HT-29 (cell line): Measurements from ENCODE around the gene KCNC1. TPM values are rescaled to one million over a fixed set of nuclear protein-coding genes. Genes with fewer than 3 reads are reported as not detected.
A peak's percentile ranks its signal among the peaks of the same experiment; 100 is the strongest.

Experiments used
- DNase-seq: peaks from one replicate; pipeline ENCODE4 v3.0.0-alpha.2; 2015; ENCODE audit warnings: low spot score
- total RNA-seq: library from RNA; depleted of rRNA; stranded (reverse); fragments of >200 nt; shearing (Covaris generic); gene quantifications from 2 replicates; pipeline ENCODE4 v1.2.3, GENCODE V29; 2014

Gene KCNC1
- total RNA-seq, 1 experiment from 2014 or later = not detected

GRCh38 chr11:17753153-17753552 lies 18.6 kb downstream of the KCNC1 start:
- DNase-seq = no peak

GRCh38 chr11:17753641-17754040 lies 19.1 kb downstream of the KCNC1 start:
- no peak for DNase-seq

GRCh38 chr11:17755891-17756290 lies 21.3 kb downstream of the KCNC1 start:
- no peak for DNase-seq

- DNase-seq = peak; percentile 83
Observed at GRCh38 chr11:17760102-17761029, 25.8 kb downstream of the KCNC1 start.

GRCh38 chr11:17762309-17762974 lies 27.9 kb downstream of the KCNC1 start:
- peak; percentile 50 for DNase-seq

GRCh38 chr11:17763244-17763643 lies 28.7 kb downstream of the KCNC1 start:
- no peak for DNase-seq

- DNase-seq = no peak
Observed at GRCh38 chr11:17763703-17764102, 29.1 kb downstream of the KCNC1 start.

GRCh38 chr11:17764446-17765218 lies 30.1 kb downstream of the KCNC1 start:
- no peak for DNase-seq

GRCh38 chr11:17765356-17766072 lies 30.9 kb downstream of the KCNC1 start:
- no peak for DNase-seq

- no peak for DNase-seq
Observed at GRCh38 chr11:17766073-17766359, 31.4 kb downstream of the KCNC1 start.

GRCh38 chr11:17766590-17766989 lies 32.0 kb downstream of the KCNC1 start:
- DNase-seq = no peak

GRCh38 chr11:17767301-17767885 lies 32.8 kb downstream of the KCNC1 start:
- no peak for DNase-seq

- no peak for DNase-seq
Observed at GRCh38 chr11:17767914-17768313, 33.3 kb downstream of the KCNC1 start.

GRCh38 chr11:17768547-17768946 lies 34.0 kb downstream of the KCNC1 start:
- DNase-seq = no peak

- DNase-seq = no peak
Observed at GRCh38 chr11:17769218-17769617, 34.6 kb downstream of the KCNC1 start.

GRCh38 chr11:17770048-17770652 lies 35.6 kb downstream of the KCNC1 start:
- peak; percentile 49 for DNase-seq

- no peak for DNase-seq
Observed at GRCh38 chr11:17770917-17771316, 36.3 kb downstream of the KCNC1 start.

GRCh38 chr11:17771415-17771814 lies 36.8 kb downstream of the KCNC1 start:
- no peak for DNase-seq

GRCh38 chr11:17771841-17772401 lies 37.3 kb downstream of the KCNC1 start:
- DNase-seq = no peak
